Measurements from ENCODE around the gene GGCT. TPM values are rescaled to one million over a fixed set of nuclear protein-coding genes. Genes with fewer than 3 reads are reported as not detected.
A peak's percentile ranks its signal among the peaks of the same experiment; 100 is the strongest.
"Not testable (repeated sequence)": the region's sequence is repeated elsewhere in the genome, so short reads cannot be mapped to it uniquely, and the experiment has no call there.

GGCT gene
- total RNA-seq, 1 experiment from 2014 or later, result 52.2 TPM

DNA sequence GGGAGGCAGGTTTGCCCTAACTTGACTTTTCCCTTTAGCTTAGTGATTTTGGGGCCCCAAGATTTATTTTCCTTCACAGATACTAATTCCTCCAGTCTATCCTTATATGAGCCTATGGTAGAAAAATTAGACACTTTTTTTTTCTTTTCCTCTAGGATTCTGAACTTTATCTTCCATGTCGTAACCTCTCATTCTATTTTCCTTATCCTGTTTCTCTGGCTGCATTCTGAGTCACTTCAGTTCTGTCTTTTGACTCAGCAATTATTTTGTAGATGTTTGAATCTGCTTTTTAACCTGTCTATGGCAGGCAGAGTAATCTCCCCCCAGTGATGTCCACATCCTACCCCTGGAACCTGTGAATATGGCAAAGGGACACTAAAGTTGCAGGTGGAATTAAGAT is 19.0 kb downstream of the GGCT start:
- no peaks in the 10 kb centered on the region; the same call in 1 of the 2 replicates for H3K27me3 ChIP-seq (ENCODE audit: control insufficient read depth, insufficient read depth, low read length)
- TF ChIP-seq, protein P1, sequence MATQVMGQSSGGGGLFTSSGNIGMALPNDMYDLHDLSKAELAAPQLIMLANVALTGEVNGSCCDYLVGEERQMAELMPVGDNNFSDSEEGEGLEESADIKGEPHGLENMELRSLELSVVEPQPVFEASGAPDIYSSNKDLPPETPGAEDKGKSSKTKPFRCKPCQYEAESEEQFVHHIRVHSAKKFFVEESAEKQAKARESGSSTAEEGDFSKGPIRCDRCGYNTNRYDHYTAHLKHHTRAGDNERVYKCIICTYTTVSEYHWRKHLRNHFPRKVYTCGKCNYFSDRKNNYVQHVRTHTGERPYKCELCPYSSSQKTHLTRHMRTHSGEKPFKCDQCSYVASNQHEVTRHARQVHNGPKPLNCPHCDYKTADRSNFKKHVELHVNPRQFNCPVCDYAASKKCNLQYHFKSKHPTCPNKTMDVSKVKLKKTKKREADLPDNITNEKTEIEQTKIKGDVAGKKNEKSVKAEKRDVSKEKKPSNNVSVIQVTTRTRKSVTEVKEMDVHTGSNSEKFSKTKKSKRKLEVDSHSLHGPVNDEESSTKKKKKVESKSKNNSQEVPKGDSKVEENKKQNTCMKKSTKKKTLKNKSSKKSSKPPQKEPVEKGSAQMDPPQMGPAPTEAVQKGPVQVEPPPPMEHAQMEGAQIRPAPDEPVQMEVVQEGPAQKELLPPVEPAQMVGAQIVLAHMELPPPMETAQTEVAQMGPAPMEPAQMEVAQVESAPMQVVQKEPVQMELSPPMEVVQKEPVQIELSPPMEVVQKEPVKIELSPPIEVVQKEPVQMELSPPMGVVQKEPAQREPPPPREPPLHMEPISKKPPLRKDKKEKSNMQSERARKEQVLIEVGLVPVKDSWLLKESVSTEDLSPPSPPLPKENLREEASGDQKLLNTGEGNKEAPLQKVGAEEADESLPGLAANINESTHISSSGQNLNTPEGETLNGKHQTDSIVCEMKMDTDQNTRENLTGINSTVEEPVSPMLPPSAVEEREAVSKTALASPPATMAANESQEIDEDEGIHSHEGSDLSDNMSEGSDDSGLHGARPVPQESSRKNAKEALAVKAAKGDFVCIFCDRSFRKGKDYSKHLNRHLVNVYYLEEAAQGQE (IDR thresholded peaks at IDR 0.05; ENCODE audit: insufficient read depth in 1 of 2, low read depth in 2 of 2, low read length in 1 of 2), result no peak
- TF ChIP-seq CTCF (IDR thresholded peaks at IDR 0.05) (no peak), SIN3A (IDR thresholded peaks at IDR 0.05; ENCODE audit: borderline replicate concordance, insufficient read depth, low read depth, low read length) (no peak), POLR2AphosphoS5 (IDR thresholded peaks at IDR 0.05; ENCODE audit: low read depth, low read length) (no peak), TCF7L2 (IDR thresholded peaks at IDR 0.05; ENCODE audit: low read depth, low read length) (no peak)
- no TSS peak for BruUV-seq (replicated peaks)
- no peak overlapping the region for H3K4me3 ChIP-seq (ENCODE audit: low read depth in 2 of 2, low read length in 2 of 2)
- in situ Hi-C loops (cut with HindIII; ENCODE audit: low pct_unique_long_range_greater_than_20kb, low sequenced_read_pairs), result no loop called here
- intact Hi-C loops (cut with micrococcal nuclease; ENCODE audit: unreplicated experiment), result no loop called here
- DNase-seq (ENCODE audit: low read depth, low spot score), result no peak
- POLR2A ChIA-PET, result no interaction called here
- no peak overlapping the region for H3K27ac ChIP-seq (ENCODE audit: low read length)
- ATAC-seq, result no peak
- no peaks in the 10 kb centered on the region for H3K9me3 ChIP-seq (ENCODE audit: control insufficient read depth, insufficient read depth, low read depth, low read length)
- H3K36me3 ChIP-seq (ENCODE audit: control insufficient read depth, insufficient read depth, low read length), result no peaks in the 10 kb centered on the region
- H3K4me1 ChIP-seq (ENCODE audit: control insufficient read depth, insufficient read depth, low read length), result no peaks in the 10 kb centered on the region
- CTCF ChIA-PET, result no interaction called here

GRCh38 chr7:30481416-30481815 is 23.2 kb downstream of the GGCT start:
- H3K36me3 ChIP-seq (ENCODE audit: control insufficient read depth, insufficient read depth, low read length); ATAC-seq; H3K27me3 ChIP-seq (ENCODE audit: control insufficient read depth, insufficient read depth, low read length); H3K27ac ChIP-seq (ENCODE audit: low read length); DNase-seq (ENCODE audit: low read depth, low spot score); intact Hi-C loops (cut with micrococcal nuclease; ENCODE audit: unreplicated experiment); H3K4me3 ChIP-seq (ENCODE audit: low read depth in 2 of 2, low read length in 2 of 2); CTCF ChIA-PET; in situ Hi-C loops (cut with HindIII; ENCODE audit: low pct_unique_long_range_greater_than_20kb, low sequenced_read_pairs); POLR2A ChIA-PET; BruUV-seq (replicated peaks); H3K9me3 ChIP-seq (ENCODE audit: control insufficient read depth, insufficient read depth, low read depth, low read length): not testable (repeated sequence)
- H3K4me1 ChIP-seq (ENCODE audit: control insufficient read depth, insufficient read depth, low read length), result peaks cover 18% of the 10 kb centered on the region; the same call in 1 of the 2 replicates

- peaks cover 20% of the 10 kb centered on the region; the same call in 1 of the 2 replicates for H3K4me1 ChIP-seq (ENCODE audit: control insufficient read depth, insufficient read depth, low read length)
- peak overlapping the region; percentile 93 for H3K27ac ChIP-seq (ENCODE audit: low read length)
- no peaks in the 10 kb centered on the region for H3K36me3 ChIP-seq (ENCODE audit: control insufficient read depth, insufficient read depth, low read length)
- peak overlapping the region; percentile 81 to 88 for H3K4me3 ChIP-seq (ENCODE audit: low read depth in 2 of 2, low read length in 2 of 2)
- TF ChIP-seq SIN3A (IDR thresholded peaks at IDR 0.05; ENCODE audit: borderline replicate concordance, insufficient read depth, low read depth, low read length), result no peak
- ChIA-PET CTCF (no interaction called here), POLR2A (no interaction called here)
- ATAC-seq (no peak), DNase-seq (ENCODE audit: low read depth, low spot score) (peak; percentile 20)
- BruUV-seq (replicated peaks), result no TSS peak
- H3K27me3 ChIP-seq (ENCODE audit: control insufficient read depth, insufficient read depth, low read length), result no peaks in the 10 kb centered on the region
- in situ Hi-C loops (cut with HindIII; ENCODE audit: low pct_unique_long_range_greater_than_20kb, low sequenced_read_pairs), result no loop called here
- intact Hi-C loops (cut with micrococcal nuclease; ENCODE audit: unreplicated experiment), result no loop called here
- H3K9me3 ChIP-seq (ENCODE audit: control insufficient read depth, insufficient read depth, low read depth, low read length), result no peaks in the 10 kb centered on the region
Measured at GRCh38 chr7:30479202-30480120, 25.2 kb downstream of the GGCT start.

Data from Panc1 (cell line).